ENCODE measurements around the gene GPR37.

The GPR37 gene

GRCh38 chr7:124769136-124769535, 3.5 kb upstream of the GPR37 start:
- H2AFZ ChIP-seq = no peak overlapping the region

GRCh38 chr7:124768525-124768924, 2.9 kb upstream of the GPR37 start:
- H3K9ac ChIP-seq = no peak overlapping the region
- TF ChIP-seq, protein P1, sequence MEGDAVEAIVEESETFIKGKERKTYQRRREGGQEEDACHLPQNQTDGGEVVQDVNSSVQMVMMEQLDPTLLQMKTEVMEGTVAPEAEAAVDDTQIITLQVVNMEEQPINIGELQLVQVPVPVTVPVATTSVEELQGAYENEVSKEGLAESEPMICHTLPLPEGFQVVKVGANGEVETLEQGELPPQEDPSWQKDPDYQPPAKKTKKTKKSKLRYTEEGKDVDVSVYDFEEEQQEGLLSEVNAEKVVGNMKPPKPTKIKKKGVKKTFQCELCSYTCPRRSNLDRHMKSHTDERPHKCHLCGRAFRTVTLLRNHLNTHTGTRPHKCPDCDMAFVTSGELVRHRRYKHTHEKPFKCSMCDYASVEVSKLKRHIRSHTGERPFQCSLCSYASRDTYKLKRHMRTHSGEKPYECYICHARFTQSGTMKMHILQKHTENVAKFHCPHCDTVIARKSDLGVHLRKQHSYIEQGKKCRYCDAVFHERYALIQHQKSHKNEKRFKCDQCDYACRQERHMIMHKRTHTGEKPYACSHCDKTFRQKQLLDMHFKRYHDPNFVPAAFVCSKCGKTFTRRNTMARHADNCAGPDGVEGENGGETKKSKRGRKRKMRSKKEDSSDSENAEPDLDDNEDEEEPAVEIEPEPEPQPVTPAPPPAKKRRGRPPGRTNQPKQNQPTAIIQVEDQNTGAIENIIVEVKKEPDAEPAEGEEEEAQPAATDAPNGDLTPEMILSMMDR (IDR thresholded peaks at IDR 0.05) = no peak
- H3K27ac ChIP-seq = no peak overlapping the region
- no peak overlapping the region for H2AFZ ChIP-seq
- H3K4me2 ChIP-seq (ENCODE audit: low read length) = no peak overlapping the region
- no peaks in the 10 kb centered on the region for H3K79me2 ChIP-seq
- H3K36me3 ChIP-seq (ENCODE audit: control insufficient read depth, insufficient read depth, low read length) = no peaks in the 10 kb centered on the region
- H3K4me3 ChIP-seq (ENCODE audit: low read depth, low read length) = no peak overlapping the region
- no peaks in the 10 kb centered on the region for H3K4me1 ChIP-seq
- H3K9me3 ChIP-seq (ENCODE audit: control insufficient read depth, low read length) = no peaks in the 10 kb centered on the region
- H3K27me3 ChIP-seq (ENCODE audit: control insufficient read depth, insufficient read depth, low read length) = no peaks in the 10 kb centered on the region

More at GRCh38 chr7:124769136-124769535, 3.5 kb upstream of the GPR37 start:
- TF ChIP-seq, protein P1 (IDR thresholded peaks at IDR 0.05) = no peak
- H3K27me3 ChIP-seq (ENCODE audit: control insufficient read depth, insufficient read depth, low read length) = no peaks in the 10 kb centered on the region
- no peak overlapping the region for H3K4me2 ChIP-seq (ENCODE audit: low read length)
- no peaks in the 10 kb centered on the region for H3K79me2 ChIP-seq
- no peak overlapping the region for H3K27ac ChIP-seq
- H3K4me3 ChIP-seq (ENCODE audit: low read depth, low read length) = no peak overlapping the region
- H3K9ac ChIP-seq = no peak overlapping the region
- H3K9me3 ChIP-seq (ENCODE audit: control insufficient read depth, low read length) = no peaks in the 10 kb centered on the region
- no peaks in the 10 kb centered on the region for H3K36me3 ChIP-seq (ENCODE audit: control insufficient read depth, insufficient read depth, low read length)
- no peaks in the 10 kb centered on the region for H3K4me1 ChIP-seq

GRCh38 chr7:124764847-124765400, 668 bp downstream of the GPR37 start:
- H3K9me3 ChIP-seq (ENCODE audit: control insufficient read depth, low read length) = no peaks in the 10 kb centered on the region
- H3K4me1 ChIP-seq = no peaks in the 10 kb centered on the region
- no peaks in the 10 kb centered on the region for H3K36me3 ChIP-seq (ENCODE audit: control insufficient read depth, insufficient read depth, low read length)
- H3K9ac ChIP-seq = no peak overlapping the region
- H2AFZ ChIP-seq = peak overlapping the region; percentile 84
- H3K27me3 ChIP-seq (ENCODE audit: control insufficient read depth, insufficient read depth, low read length) = no peaks in the 10 kb centered on the region
- TF ChIP-seq, protein P1 (IDR thresholded peaks at IDR 0.05) = no peak
- no peak overlapping the region for H3K27ac ChIP-seq
- peak overlapping the region; percentile 49 for H3K4me3 ChIP-seq (ENCODE audit: low read depth, low read length)
- H3K4me2 ChIP-seq (ENCODE audit: low read length) = peak overlapping the region; percentile 71
- no peaks in the 10 kb centered on the region for H3K79me2 ChIP-seq

- Histone ChIP-seq H3K4me2 (ENCODE audit: low read length) (peak overlapping the region; percentile 71), H2AFZ (peak overlapping the region; percentile 84), H3K27me3 (ENCODE audit: control insufficient read depth, insufficient read depth, low read length) (no peaks in the 10 kb centered on the region), H3K79me2 (no peaks in the 10 kb centered on the region), H3K4me3 (ENCODE audit: low read depth, low read length) (peak overlapping the region; percentile 49), H3K4me1 (no peaks in the 10 kb centered on the region), H3K27ac (no peak overlapping the region), H3K9ac (no peak overlapping the region), H3K9me3 (ENCODE audit: control insufficient read depth, low read length) (no peaks in the 10 kb centered on the region), H3K36me3 (ENCODE audit: control insufficient read depth, insufficient read depth, low read length) (no peaks in the 10 kb centered on the region)
- TF ChIP-seq, protein P1 (IDR thresholded peaks at IDR 0.05) = no peak
These were observed 1.3 kb downstream of the GPR37 start for GRCh38 chr7:124764051-124764846.
